OCI-M2 (cell line): Measurements from ENCODE around the gene ANKRD60.

ENCODE experiments used
- DNase-seq: peaks from one replicate; lab custom pipeline; 2025; ENCODE audit not compliant: unreplicated experiment; lab: John Stamatoyannopoulos, UW

ANKRD60 gene

GRCh38 chr20:58196402-58197184 lies 31.9 kb downstream of the ANKRD60 start:
- no peak for DNase-seq

GRCh38 chr20:58195047-58195446 lies 33.4 kb downstream of the ANKRD60 start:
- no peak for DNase-seq

DNA sequence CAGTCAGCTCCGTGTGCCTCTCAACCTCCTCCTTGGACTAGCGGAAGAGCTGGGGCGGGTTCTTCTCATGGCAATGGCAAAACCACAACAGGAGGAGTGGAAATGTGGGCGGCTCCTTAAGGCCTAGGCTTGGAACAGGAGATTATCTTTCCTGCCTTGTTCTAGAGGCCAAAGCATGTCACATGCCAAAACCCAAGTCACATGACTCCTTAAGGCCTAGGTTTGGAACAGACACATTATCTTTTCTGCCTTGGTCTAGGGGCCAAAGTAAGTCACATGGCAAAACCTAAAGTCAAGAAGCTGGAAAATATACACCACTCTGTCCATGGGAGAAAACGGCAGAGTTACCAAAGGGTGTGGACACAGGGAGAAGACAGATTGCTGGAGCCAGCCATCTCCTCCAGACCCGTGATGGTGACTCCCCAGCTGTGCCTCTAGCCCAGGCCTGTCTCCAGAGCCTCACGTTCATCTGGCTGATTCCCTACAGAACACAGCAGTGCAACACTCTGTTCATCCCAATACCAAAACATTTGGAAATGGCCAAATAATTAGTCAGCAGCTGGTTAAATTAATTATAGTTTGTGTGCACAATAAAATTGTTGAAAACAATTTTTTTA lies 34.2 kb downstream of the ANKRD60 start:
- DNase-seq, result no peak

DNA sequence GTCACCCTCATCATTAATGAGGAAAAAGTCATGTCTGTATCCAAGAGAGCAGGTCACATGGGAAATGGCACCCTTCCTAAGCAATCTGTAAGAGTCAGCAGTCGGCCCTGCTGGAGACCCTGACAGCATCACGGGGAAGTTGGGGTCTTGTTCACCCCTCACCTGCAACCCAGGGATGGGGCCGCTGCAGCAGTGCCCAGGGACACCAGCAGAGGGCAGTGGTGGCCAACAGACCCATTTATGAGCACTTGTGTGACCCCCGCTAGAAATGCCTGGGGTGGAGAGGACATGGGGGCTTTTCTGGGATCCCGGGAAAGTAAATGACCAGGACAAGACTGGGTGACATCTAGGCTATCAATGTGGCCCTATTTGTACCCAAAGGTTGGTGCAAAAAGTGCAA lies 35.9 kb downstream of the ANKRD60 start:
- DNase-seq, result no peak

DNA sequence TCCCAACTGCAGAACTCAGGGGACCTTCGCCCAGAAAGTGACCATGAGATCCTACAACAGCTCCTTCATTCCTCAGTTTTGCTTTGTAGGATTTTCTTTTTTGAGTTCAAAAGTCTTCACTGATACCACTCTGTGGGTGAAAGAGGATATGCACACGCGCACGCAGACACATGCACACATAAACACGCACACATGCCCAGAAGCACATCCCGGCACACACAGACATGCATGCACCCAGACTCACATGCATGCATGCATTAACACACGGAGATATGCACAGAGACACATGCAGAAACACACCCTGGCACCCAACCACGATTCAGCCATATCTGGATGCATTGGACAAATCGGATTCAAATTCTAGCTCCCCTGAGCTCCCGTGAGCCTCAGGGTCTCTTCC lies 36.4 kb downstream of the ANKRD60 start:
- DNase-seq, result no peak

- no peak for DNase-seq
Observed at GRCh38 chr20:58188527-58188926, 39.9 kb downstream of the ANKRD60 start.

GRCh38 chr20:58184984-58185383 lies 43.5 kb downstream of the ANKRD60 start:
- no peak for DNase-seq

DNA sequence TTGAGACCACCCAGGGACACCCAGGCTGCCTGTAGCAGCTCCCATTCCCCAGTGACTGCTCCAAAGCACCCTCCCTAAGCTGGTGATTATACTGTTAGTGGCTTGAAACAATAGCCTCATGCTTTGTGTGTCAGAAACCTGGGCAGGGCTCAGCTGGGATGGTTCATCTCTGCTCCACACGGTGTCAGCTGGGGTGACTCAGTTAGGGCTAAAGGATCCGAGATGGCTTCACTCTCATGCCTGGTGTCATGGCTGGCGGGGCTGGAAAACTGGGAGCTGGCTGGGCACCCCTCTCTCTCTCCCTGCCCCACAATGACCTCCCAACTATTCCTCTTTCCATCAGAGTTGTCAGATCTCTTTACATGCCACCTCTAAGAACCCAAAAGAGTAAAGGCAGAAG lies 44.4 kb downstream of the ANKRD60 start:
- no peak for DNase-seq

DNA sequence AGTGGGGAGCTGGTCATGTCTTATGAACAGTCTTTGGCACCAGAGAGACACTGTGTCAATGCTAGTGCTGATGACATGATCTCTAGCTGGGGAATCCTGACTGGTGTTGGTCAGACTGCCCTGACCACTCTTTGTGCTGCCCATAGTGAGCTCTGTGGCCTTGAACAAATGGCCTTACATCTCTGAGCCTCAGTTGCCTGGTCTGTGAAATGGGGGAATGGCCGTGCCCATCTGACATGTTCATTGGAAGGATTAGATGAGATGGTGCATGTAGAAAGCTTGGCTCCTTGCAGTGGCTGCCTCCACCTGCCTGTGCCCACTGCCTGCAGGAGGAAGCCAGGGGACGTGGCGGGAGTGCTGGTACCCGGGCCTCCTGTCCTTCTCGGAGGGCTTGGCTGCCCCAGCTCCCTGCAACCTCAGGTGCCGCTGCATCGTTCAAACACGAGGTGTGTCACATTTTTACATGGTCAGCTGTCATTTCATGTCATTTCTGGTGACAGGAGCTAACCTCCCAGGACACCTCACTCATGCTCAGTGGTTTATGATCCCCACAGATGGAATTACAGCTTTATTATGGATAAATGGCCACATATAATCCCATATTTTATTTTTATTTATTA lies 45.8 kb downstream of the ANKRD60 start:
- DNase-seq, result no peak

- no peak for DNase-seq
Observed at GRCh38 chr20:58179432-58180099, 48.9 kb downstream of the ANKRD60 start.

DNA sequence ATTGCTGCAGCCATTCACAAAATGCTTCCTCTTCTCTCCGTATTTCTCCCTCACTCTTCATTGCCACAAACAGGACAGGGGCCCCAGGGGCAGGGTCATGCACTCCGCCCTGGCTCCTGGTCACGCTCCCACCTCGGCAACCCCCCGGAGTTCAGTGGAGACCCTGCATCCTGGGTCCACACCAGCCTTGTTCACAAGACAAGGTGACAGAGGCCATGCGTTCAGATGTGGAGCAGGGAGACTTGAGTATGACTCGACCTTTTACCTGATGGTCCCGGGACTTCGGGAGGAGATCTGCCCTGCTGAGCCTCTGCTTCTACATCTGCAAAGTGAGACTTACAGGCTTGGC lies 49.4 kb downstream of the ANKRD60 start:
- DNase-seq, result no peak

DNA sequence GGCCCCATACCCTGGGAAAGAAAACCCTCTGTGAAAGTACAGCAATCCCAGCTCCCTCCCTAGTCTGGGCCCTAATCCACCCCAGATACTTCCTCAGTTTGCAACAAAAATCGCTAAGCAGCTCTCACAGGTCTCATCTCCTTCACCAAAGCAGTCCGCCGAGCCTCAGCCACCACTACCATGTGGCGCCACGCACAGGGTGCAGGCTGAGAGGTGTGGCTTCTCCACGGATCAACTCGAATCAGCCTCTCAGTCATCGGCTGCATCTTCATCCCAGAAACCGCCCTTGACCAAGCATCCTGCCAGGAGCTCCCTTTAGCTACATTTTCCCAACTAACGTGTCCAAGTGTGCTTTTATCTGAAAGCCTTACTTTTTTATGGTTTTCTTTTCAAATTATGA lies 50.7 kb downstream of the ANKRD60 start:
- no peak for DNase-seq

DNA sequence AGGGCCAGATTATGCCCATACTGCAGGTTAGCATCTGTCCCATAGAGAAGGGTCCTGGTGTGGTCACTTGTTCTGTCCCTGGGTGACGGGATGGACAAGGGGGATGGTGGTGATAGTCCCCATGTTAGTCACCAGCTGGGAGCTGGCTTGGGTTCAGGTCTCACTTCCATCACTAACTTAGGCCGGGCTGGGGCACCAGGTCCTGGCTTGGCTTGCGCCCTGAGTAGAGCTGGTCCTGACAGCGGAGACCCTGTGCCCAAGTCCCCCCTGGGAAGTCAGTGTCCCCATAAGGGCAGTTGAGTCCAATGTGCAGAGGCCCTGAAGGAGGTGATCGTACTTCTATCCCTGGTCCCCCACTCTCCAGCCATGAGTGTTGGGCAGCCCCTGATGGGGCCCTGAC lies 52.6 kb downstream of the ANKRD60 start:
- DNase-seq, result no peak

- DNase-seq, result no peak
Observed at GRCh38 chr20:58175425-58175824, 53.0 kb downstream of the ANKRD60 start.

- DNase-seq, result no peak
Observed at GRCh38 chr20:58174708-58175280, 53.7 kb downstream of the ANKRD60 start.

- DNase-seq, result no peak
Observed at GRCh38 chr20:58173930-58174707, 54.3 kb downstream of the ANKRD60 start.

- no peak for DNase-seq
Observed at GRCh38 chr20:58173091-58173490, 55.4 kb downstream of the ANKRD60 start.

- DNase-seq, result no peak
Observed at GRCh38 chr20:58171796-58172425, 56.5 kb downstream of the ANKRD60 start.

DNA sequence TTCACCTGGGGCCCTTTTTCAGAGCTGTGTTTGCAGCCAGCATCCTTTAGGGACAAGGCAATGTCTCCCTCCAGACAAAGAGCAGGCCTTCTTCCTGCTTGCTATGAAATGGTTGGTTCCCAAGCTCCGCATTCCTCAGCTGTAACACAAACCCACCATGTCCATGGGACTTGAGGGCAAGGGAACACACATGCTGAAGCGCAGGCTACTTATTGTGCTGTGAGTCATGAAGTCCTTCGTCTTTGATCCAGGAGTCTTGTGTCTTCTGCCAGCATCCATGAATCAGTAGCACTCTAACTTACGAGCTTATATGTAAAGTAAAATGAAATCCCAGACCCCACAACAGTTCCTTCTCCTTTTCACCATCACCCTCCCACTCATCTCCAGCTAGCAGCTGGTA lies 59.0 kb downstream of the ANKRD60 start:
- no peak for DNase-seq

DNA sequence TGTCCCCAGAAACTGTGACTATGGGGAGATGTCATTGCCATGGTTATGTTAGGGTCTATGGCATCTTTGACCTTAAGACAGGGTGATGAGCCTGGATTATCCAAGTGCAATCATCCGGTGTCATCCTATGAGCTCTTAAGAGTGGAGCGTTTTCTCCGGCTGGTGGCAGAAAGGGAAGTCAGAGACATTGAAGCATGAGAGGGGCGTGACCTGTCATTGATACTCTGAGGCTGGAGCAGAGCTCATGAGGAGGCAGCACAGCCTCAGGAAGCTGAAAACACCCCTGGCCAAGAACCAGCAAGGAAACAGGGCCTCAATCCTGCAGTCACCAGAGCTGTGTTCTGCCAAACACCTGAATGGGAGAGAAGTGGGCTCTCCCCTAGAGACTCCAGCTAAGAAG lies 59.6 kb downstream of the ANKRD60 start:
- no peak for DNase-seq
